ENCODE measurements around the gene LTBP1. TPM values are rescaled to one million over a fixed set of nuclear protein-coding genes. Genes with fewer than 3 reads are reported as not detected.

The LTBP1 gene
- polyA plus RNA-seq, 2 donors: 4.3 to 13.9 TPM

- H3K9me3 ChIP-seq (ENCODE audit: control insufficient read depth in 2 of 2, insufficient read depth in 1 of 2, low read depth in 1 of 2, low read length in 1 of 2): no peaks in the 10 kb centered on the region
- no peaks in the 10 kb centered on the region for H3K4me1 ChIP-seq (ENCODE audit: control insufficient read depth in 2 of 2, insufficient read depth in 2 of 2, low read length in 1 of 2)
- H3K4me3 ChIP-seq (ENCODE audit: low read depth in 1 of 2, low read length in 2 of 2): no peak overlapping the region
- 95% methylated on average over 5 of the region's 5 CpGs for WGBS, 2 donors
- H3K27me3 ChIP-seq (ENCODE audit: control insufficient read depth in 1 of 2, insufficient read depth in 2 of 2, low read length in 2 of 2): no peaks in the 10 kb centered on the region
- no peak overlapping the region for H3K27ac ChIP-seq (ENCODE audit: low read depth in 2 of 2, low read length in 1 of 2)
- H3K36me3 ChIP-seq (ENCODE audit: control insufficient read depth in 2 of 2, insufficient read depth in 2 of 2, low read length in 1 of 2): peaks cover 0 to 4% of the 10 kb centered on the region in 2 donors
These were observed 303.8 kb downstream of the LTBP1 start for GRCh38 chr2:33250417-33251029.

GRCh38 chr2:33256162-33256755, 309.5 kb downstream of the LTBP1 start:
- H3K36me3 ChIP-seq (ENCODE audit: control insufficient read depth in 2 of 2, insufficient read depth in 2 of 2, low read length in 1 of 2): no peaks in the 10 kb centered on the region
- H3K4me3 ChIP-seq (ENCODE audit: low read depth in 1 of 2, low read length in 2 of 2): no peak overlapping the region

GRCh38 chr2:33258387-33258786, 311.6 kb downstream of the LTBP1 start:
- H3K9me3 ChIP-seq (ENCODE audit: control insufficient read depth in 2 of 2, insufficient read depth in 1 of 2, low read depth in 1 of 2, low read length in 1 of 2): no peaks in the 10 kb centered on the region
- 80 to 84% methylated on average over 4 of the region's 4 CpGs for WGBS, 2 donors
- no peaks in the 10 kb centered on the region for H3K36me3 ChIP-seq (ENCODE audit: control insufficient read depth in 2 of 2, insufficient read depth in 2 of 2, low read length in 1 of 2)
- no peak overlapping the region for H3K4me3 ChIP-seq (ENCODE audit: low read depth in 1 of 2, low read length in 2 of 2)
- H3K27ac ChIP-seq (ENCODE audit: low read depth in 2 of 2, low read length in 1 of 2): no peak overlapping the region
- no peaks in the 10 kb centered on the region for H3K4me1 ChIP-seq (ENCODE audit: control insufficient read depth in 2 of 2, insufficient read depth in 2 of 2, low read length in 1 of 2)
- no peaks in the 10 kb centered on the region for H3K27me3 ChIP-seq (ENCODE audit: control insufficient read depth in 1 of 2, insufficient read depth in 2 of 2, low read length in 2 of 2)

More at GRCh38 chr2:33256162-33256755, 309.5 kb downstream of the LTBP1 start:
- 92 to 93% methylated on average over 6 of the region's 6 CpGs for WGBS, 2 donors
- no peaks in the 10 kb centered on the region for H3K4me1 ChIP-seq (ENCODE audit: control insufficient read depth in 2 of 2, insufficient read depth in 2 of 2, low read length in 1 of 2)
- H3K27me3 ChIP-seq (ENCODE audit: control insufficient read depth in 1 of 2, insufficient read depth in 2 of 2, low read length in 2 of 2): no peaks in the 10 kb centered on the region
- no peaks in the 10 kb centered on the region for H3K9me3 ChIP-seq (ENCODE audit: control insufficient read depth in 2 of 2, insufficient read depth in 1 of 2, low read depth in 1 of 2, low read length in 1 of 2)
- no peak overlapping the region for H3K27ac ChIP-seq (ENCODE audit: low read depth in 2 of 2, low read length in 1 of 2)

- H3K9me3 ChIP-seq (ENCODE audit: control insufficient read depth in 2 of 2, insufficient read depth in 1 of 2, low read depth in 1 of 2, low read length in 1 of 2): peaks cover 3 to 4% of the 10 kb centered on the region in 2 donors
- no peak overlapping the region for H3K4me3 ChIP-seq (ENCODE audit: low read depth in 1 of 2, low read length in 2 of 2)
- peaks cover 0 to 2% of the 10 kb centered on the region in 2 donors for H3K36me3 ChIP-seq (ENCODE audit: control insufficient read depth in 2 of 2, insufficient read depth in 2 of 2, low read length in 1 of 2)
- WGBS, 2 donors: 88 to 89% methylated on average over 4 of the region's 4 CpGs
- peaks cover 0 to 3% of the 10 kb centered on the region in 2 donors for H3K4me1 ChIP-seq (ENCODE audit: control insufficient read depth in 2 of 2, insufficient read depth in 2 of 2, low read length in 1 of 2)
- H3K27me3 ChIP-seq (ENCODE audit: control insufficient read depth in 1 of 2, insufficient read depth in 2 of 2, low read length in 2 of 2): no peaks in the 10 kb centered on the region
- H3K27ac ChIP-seq (ENCODE audit: low read depth in 2 of 2, low read length in 1 of 2): no peak overlapping the region
These were observed 315.3 kb downstream of the LTBP1 start for GRCh38 chr2:33262097-33262496.

- peaks cover 3 to 5% of the 10 kb centered on the region in 2 donors for H3K9me3 ChIP-seq (ENCODE audit: control insufficient read depth in 2 of 2, insufficient read depth in 1 of 2, low read depth in 1 of 2, low read length in 1 of 2)
- peaks cover 0 to 3% of the 10 kb centered on the region in 2 donors for H3K4me1 ChIP-seq (ENCODE audit: control insufficient read depth in 2 of 2, insufficient read depth in 2 of 2, low read length in 1 of 2)
- peaks cover 0 to 3% of the 10 kb centered on the region in 2 donors for H3K36me3 ChIP-seq (ENCODE audit: control insufficient read depth in 2 of 2, insufficient read depth in 2 of 2, low read length in 1 of 2)
- no peak overlapping the region for H3K27ac ChIP-seq (ENCODE audit: low read depth in 2 of 2, low read length in 1 of 2)
- H3K27me3 ChIP-seq (ENCODE audit: control insufficient read depth in 1 of 2, insufficient read depth in 2 of 2, low read length in 2 of 2): no peaks in the 10 kb centered on the region
- no peak overlapping the region for H3K4me3 ChIP-seq (ENCODE audit: low read depth in 1 of 2, low read length in 2 of 2)
- WGBS, 2 donors: 89 to 92% methylated on average over 3 of the region's 3 CpGs
These were observed 318.0 kb downstream of the LTBP1 start for GRCh38 chr2:33264766-33265165.

GRCh38 chr2:33265584-33266338, 319.0 kb downstream of the LTBP1 start:
- WGBS, 2 donors: 80 to 83% methylated on average over 5 of the region's 5 CpGs
- H3K4me1 ChIP-seq (ENCODE audit: control insufficient read depth in 2 of 2, insufficient read depth in 2 of 2, low read length in 1 of 2): peaks cover 0 to 3% of the 10 kb centered on the region in 2 donors
- peaks cover 0 to 3% of the 10 kb centered on the region in 2 donors for H3K36me3 ChIP-seq (ENCODE audit: control insufficient read depth in 2 of 2, insufficient read depth in 2 of 2, low read length in 1 of 2)
- H3K27ac ChIP-seq (ENCODE audit: low read depth in 2 of 2, low read length in 1 of 2): peak overlapping the region in 1 of 2 donors; percentile 13
- H3K4me3 ChIP-seq (ENCODE audit: low read depth in 1 of 2, low read length in 2 of 2): no peak overlapping the region
- no peaks in the 10 kb centered on the region for H3K27me3 ChIP-seq (ENCODE audit: control insufficient read depth in 1 of 2, insufficient read depth in 2 of 2, low read length in 2 of 2)
- peaks cover 3 to 5% of the 10 kb centered on the region in 2 donors for H3K9me3 ChIP-seq (ENCODE audit: control insufficient read depth in 2 of 2, insufficient read depth in 1 of 2, low read depth in 1 of 2, low read length in 1 of 2)

GRCh38 chr2:33266467-33266866, 319.7 kb downstream of the LTBP1 start:
- H3K36me3 ChIP-seq (ENCODE audit: control insufficient read depth in 2 of 2, insufficient read depth in 2 of 2, low read length in 1 of 2): peaks cover 0 to 3% of the 10 kb centered on the region in 2 donors
- 99% methylated on average over 6 of the region's 6 CpGs for WGBS, 2 donors
- H3K4me1 ChIP-seq (ENCODE audit: control insufficient read depth in 2 of 2, insufficient read depth in 2 of 2, low read length in 1 of 2): peaks cover 0 to 3% of the 10 kb centered on the region in 2 donors
- H3K27me3 ChIP-seq (ENCODE audit: control insufficient read depth in 1 of 2, insufficient read depth in 2 of 2, low read length in 2 of 2): no peaks in the 10 kb centered on the region
- no peak overlapping the region for H3K4me3 ChIP-seq (ENCODE audit: low read depth in 1 of 2, low read length in 2 of 2)
- H3K27ac ChIP-seq (ENCODE audit: low read depth in 2 of 2, low read length in 1 of 2): no peak overlapping the region
- H3K9me3 ChIP-seq (ENCODE audit: control insufficient read depth in 2 of 2, insufficient read depth in 1 of 2, low read depth in 1 of 2, low read length in 1 of 2): peaks cover 3 to 5% of the 10 kb centered on the region in 2 donors

- no peaks in the 10 kb centered on the region for H3K27me3 ChIP-seq (ENCODE audit: control insufficient read depth in 1 of 2, insufficient read depth in 2 of 2, low read length in 2 of 2)
- 96 to 99% methylated on average over 2 of the region's 2 CpGs for WGBS, 2 donors
- peaks cover 3 to 5% of the 10 kb centered on the region in 2 donors for H3K9me3 ChIP-seq (ENCODE audit: control insufficient read depth in 2 of 2, insufficient read depth in 1 of 2, low read depth in 1 of 2, low read length in 1 of 2)
- H3K4me1 ChIP-seq (ENCODE audit: control insufficient read depth in 2 of 2, insufficient read depth in 2 of 2, low read length in 1 of 2): peaks cover 0 to 3% of the 10 kb centered on the region in 2 donors
- H3K4me3 ChIP-seq (ENCODE audit: low read depth in 1 of 2, low read length in 2 of 2): no peak overlapping the region
- no peak overlapping the region for H3K27ac ChIP-seq (ENCODE audit: low read depth in 2 of 2, low read length in 1 of 2)
- peaks cover 0 to 3% of the 10 kb centered on the region in 2 donors for H3K36me3 ChIP-seq (ENCODE audit: control insufficient read depth in 2 of 2, insufficient read depth in 2 of 2, low read length in 1 of 2)
These were observed 320.3 kb downstream of the LTBP1 start for GRCh38 chr2:33267043-33267442.

- Histone ChIP-seq H3K4me3 (ENCODE audit: low read depth in 1 of 2, low read length in 2 of 2) (no peak overlapping the region), H3K4me1 (ENCODE audit: control insufficient read depth in 2 of 2, insufficient read depth in 2 of 2, low read length in 1 of 2) (peaks cover 0 to 3% of the 10 kb centered on the region in 2 donors), H3K9me3 (ENCODE audit: control insufficient read depth in 2 of 2, insufficient read depth in 1 of 2, low read depth in 1 of 2, low read length in 1 of 2) (peaks cover 3 to 5% of the 10 kb centered on the region in 2 donors), H3K27me3 (ENCODE audit: control insufficient read depth in 1 of 2, insufficient read depth in 2 of 2, low read length in 2 of 2) (no peaks in the 10 kb centered on the region), H3K36me3 (ENCODE audit: control insufficient read depth in 2 of 2, insufficient read depth in 2 of 2, low read length in 1 of 2) (peaks cover 0 to 3% of the 10 kb centered on the region in 2 donors), H3K27ac (ENCODE audit: low read depth in 2 of 2, low read length in 1 of 2) (no peak overlapping the region)
These were observed 321.0 kb downstream of the LTBP1 start for GRCh38 chr2:33267756-33268155.

Data from esophagus (tissue), 2 donors.